A673 (cell line): ENCODE data around the gene SCYGR3.

Source experiments
- EZH2 ChIP-seq: fragments of 200-600 bp; sonication (generic); IDR thresholded peaks from 2 replicates; pipeline ENCODE4 v1.6.1; 2017; ENCODE audit warnings: borderline replicate concordance, low read depth, mild to moderate bottlenecking, mixed read lengths, antibody characterized with exemption, low read length; ENCODE audit not compliant: poor library complexity, severe bottlenecking
- TF ChIP-seq, protein P1 (sequence below): fragments of 300-800, 200-600 bp; sonication (generic); conservative IDR thresholded peaks from 2 replicates; pipeline ENCODE4 v1.5.1; 2017; ENCODE audit warnings: low read depth, mild to moderate bottlenecking, antibody characterized with exemption, low read length, moderate library complexity, mixed read lengths

- TF ChIP-seq, protein P1, sequence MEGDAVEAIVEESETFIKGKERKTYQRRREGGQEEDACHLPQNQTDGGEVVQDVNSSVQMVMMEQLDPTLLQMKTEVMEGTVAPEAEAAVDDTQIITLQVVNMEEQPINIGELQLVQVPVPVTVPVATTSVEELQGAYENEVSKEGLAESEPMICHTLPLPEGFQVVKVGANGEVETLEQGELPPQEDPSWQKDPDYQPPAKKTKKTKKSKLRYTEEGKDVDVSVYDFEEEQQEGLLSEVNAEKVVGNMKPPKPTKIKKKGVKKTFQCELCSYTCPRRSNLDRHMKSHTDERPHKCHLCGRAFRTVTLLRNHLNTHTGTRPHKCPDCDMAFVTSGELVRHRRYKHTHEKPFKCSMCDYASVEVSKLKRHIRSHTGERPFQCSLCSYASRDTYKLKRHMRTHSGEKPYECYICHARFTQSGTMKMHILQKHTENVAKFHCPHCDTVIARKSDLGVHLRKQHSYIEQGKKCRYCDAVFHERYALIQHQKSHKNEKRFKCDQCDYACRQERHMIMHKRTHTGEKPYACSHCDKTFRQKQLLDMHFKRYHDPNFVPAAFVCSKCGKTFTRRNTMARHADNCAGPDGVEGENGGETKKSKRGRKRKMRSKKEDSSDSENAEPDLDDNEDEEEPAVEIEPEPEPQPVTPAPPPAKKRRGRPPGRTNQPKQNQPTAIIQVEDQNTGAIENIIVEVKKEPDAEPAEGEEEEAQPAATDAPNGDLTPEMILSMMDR = no peak
- no peak for TF ChIP-seq EZH2
These were observed 40.8 kb upstream of the SCYGR3 start for GRCh38 chr2:227655454-227655853.
